ENCODE results near the gene RSF1. TPM values are rescaled to one million over a fixed set of nuclear protein-coding genes. Genes with fewer than 3 reads are reported as not detected.

Gene RSF1
- total and polyA plus RNA-seq, 2 experiments from 2014 or later = 51.2 to 188 TPM

DNA sequence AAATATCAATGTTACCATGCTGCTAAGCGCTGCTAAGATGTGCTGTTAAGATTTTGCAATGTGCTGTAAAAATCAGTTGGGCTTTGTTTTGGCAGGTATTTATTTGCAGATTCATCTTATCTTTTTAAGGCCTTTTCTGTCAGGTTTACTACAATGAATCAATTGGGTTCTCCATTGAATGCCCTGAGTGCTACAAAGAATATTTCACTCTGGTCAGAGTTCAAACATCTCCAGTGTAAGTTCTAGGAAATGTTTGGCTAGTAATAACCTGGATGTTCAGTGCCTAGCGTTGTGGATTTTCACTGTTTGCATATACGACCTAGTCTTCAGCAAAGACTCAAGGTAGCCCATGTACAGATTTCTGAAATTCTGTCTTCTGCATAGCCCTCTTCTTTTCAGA, 36.0 kb downstream of the RSF1 start:
- Histone ChIP-seq H3F3A (replicated peaks; ENCODE audit: low read depth) (no peaks in the 10 kb centered on the region; the same call in 1 of the 2 replicates), H2AFZ (no peak overlapping the region), H3K4me1 (ENCODE audit: insufficient read depth) (peaks cover 20% of the 10 kb centered on the region), H3K4me3 (no peak overlapping the region), H4K20me1 (replicated peaks; ENCODE audit: insufficient read depth) (peaks cover 29% of the 10 kb centered on the region), H3K79me2 (replicated peaks; ENCODE audit: insufficient read depth) (peaks cover 100% of the 10 kb centered on the region), H3K27ac (ENCODE audit: low read depth) (0 out of 2 replicates have a peak overlapping the region, but pooled peaks have one; percentile 8), H3K4me2 (no peak overlapping the region), H3K27me3 (ENCODE audit: insufficient read depth) (no peaks in the 10 kb centered on the region), H3K9me2 (ENCODE audit: insufficient read depth) (no peaks in the 10 kb centered on the region; the same call in 1 of the 2 replicates), H3K36me3 (ENCODE audit: insufficient read depth) (no peaks in the 10 kb centered on the region)
- no peak overlapping the region for H3K4me3 Mint-ChIP-seq
- peaks cover 7% of the 10 kb centered on the region for H3K27me3 Mint-ChIP-seq (ENCODE audit: insufficient read depth, low read depth, poor library complexity)
- DNase-seq (ENCODE audit: low spot score) (no peak), ATAC-seq (no peak)
- H3K27ac Mint-ChIP-seq = no peak overlapping the region
- no peaks in the 10 kb centered on the region; the same call in 2 of the 3 replicates for H3K9me3 Mint-ChIP-seq
- H3K4me1 Mint-ChIP-seq = peaks cover 23% of the 10 kb centered on the region
- TF ChIP-seq ETS1 (IDR thresholded peaks at IDR 0.05) = no peak
- no peak for TF ChIP-seq EZH2 (IDR thresholded peaks at IDR 0.05; ENCODE audit: low read depth, unreplicated experiment)
- no peak for TF ChIP-seq NANOG (IDR thresholded peaks at IDR 0.05; ENCODE audit: borderline replicate concordance)
- no peak for TF ChIP-seq CTCF (conservative IDR thresholded peaks at IDR 0.05; ENCODE audit: low read depth in 2 of 2)
- TF ChIP-seq CREB1 (CRISPR knock-in tag; IDR thresholded peaks at IDR 0.05; ENCODE audit: low read depth) = no peak
- no peak for TF ChIP-seq ZNF114 (CRISPR knock-in tag; IDR thresholded peaks at IDR 0.05)
- no peak for TF ChIP-seq ZNF331 (CRISPR knock-in tag; IDR thresholded peaks at IDR 0.05; ENCODE audit: low read depth)
- TF ChIP-seq EZH2phosphoT487 (IDR thresholded peaks at IDR 0.05; ENCODE audit: unreplicated experiment) = no peak
- no peak for TF ChIP-seq REST (IDR thresholded peaks at IDR 0.05; ENCODE audit: unreplicated experiment)
- no peak for TF ChIP-seq POLR2AphosphoS5 (IDR thresholded peaks at IDR 0.05; ENCODE audit: low read depth)
- TF ChIP-seq STAT1 (IDR thresholded peaks at IDR 0.05; ENCODE audit: unreplicated experiment) = no peak
- no peak for TF ChIP-seq JUNB (IDR thresholded peaks at IDR 0.05; ENCODE audit: unreplicated experiment)
- no peak for TF ChIP-seq ZNF462 (CRISPR knock-in tag; IDR thresholded peaks at IDR 0.05)
- peaks cover 17% of the 10 kb centered on the region for H3K36me3 Mint-ChIP-seq (ENCODE audit: low read depth)

Data from GM23338 (cell line).